OCI-LY3 (cell line): ENCODE measurements around the gene UNC13D.

ENCODE experiments used
- H2AFZ ChIP-seq: fragments of 200-600, 300-600 bp; shearing (Covaris generic); 2 replicates; pipeline ENCODE4 v1.6.0; 2014; ENCODE audit warnings: antibody characterized with exemption, low read depth, low read length
- H3K27ac ChIP-seq: fragments of 200-600, 300-600 bp; sonication (generic); 2 replicates; pipeline ENCODE4 v1.5.1; 2014; ENCODE audit warnings: mild to moderate bottlenecking, low read length, moderate library complexity, mixed read lengths
- H3K27me3 ChIP-seq: fragments of 200-600, 300-600 bp; sonication (generic); 2 replicates; pipeline ENCODE4 v1.6.1; 2014; ENCODE audit warnings: low read depth, low read length, mixed read lengths
- H3K36me3 ChIP-seq: fragments of 200-600, 300-600 bp; sonication (generic); replicated peaks from 2 replicates; pipeline ENCODE3; 2014; ENCODE audit warnings: low read depth, low read length, mixed read lengths
- H3K4me1 ChIP-seq: fragments of 300-600, 200-600 bp; sonication (generic); 2 replicates; pipeline ENCODE4 v1.6.1; 2014; ENCODE audit warnings: low read length, mixed read lengths
- H3K4me2 ChIP-seq: fragments of 200-600, 300-600 bp; sonication (generic); 2 replicates; pipeline ENCODE4 v1.6.1; 2014; ENCODE audit warnings: low read length, mixed read lengths
- H3K4me3 ChIP-seq: fragments of 300-600, 200-600 bp; sonication (generic); 2 replicates; pipeline ENCODE4 v1.5.1; 2014; ENCODE audit warnings: antibody characterized with exemption, mild to moderate bottlenecking, low read length, moderate library complexity
- H3K79me2 ChIP-seq: fragments of 300-600, 200-600 bp; shearing (Covaris generic); 2 replicates; pipeline ENCODE4 v1.6.1; 2014; ENCODE audit warnings: mild to moderate bottlenecking, low read length, mixed read lengths
- H3K9ac ChIP-seq: fragments of 300-600, 200-600 bp; shearing (Covaris generic); 2 replicates; pipeline ENCODE4 v1.6.0; 2014; ENCODE audit warnings: mild to moderate bottlenecking, low read length, moderate library complexity
- H3K9me3 ChIP-seq: fragments of 200-600, 300-600 bp; shearing (Covaris generic); 2 replicates; pipeline ENCODE4 v1.6.1; 2014; ENCODE audit warnings: low read length, mixed read lengths; ENCODE audit not compliant: insufficient read depth
- H4K20me1 ChIP-seq: fragments of 200-600, 300-600 bp; sonication (generic); 2 replicates; pipeline ENCODE4 v1.6.1; 2016; ENCODE audit warnings: low read length, mixed read lengths; ENCODE audit not compliant: insufficient read depth
- CTCF ChIP-seq: fragments of 200-600, 300-600 bp; sonication (generic); IDR thresholded peaks from 2 replicates; pipeline ENCODE4 v1.5.1; 2014; ENCODE audit warnings: antibody characterized with exemption, low read length, low read depth
- EZH2phosphoT487 ChIP-seq: fragments of 200-600 bp; shearing (Covaris generic); IDR thresholded peaks from 2 replicates; pipeline ENCODE4 v1.6.1; 2018; ENCODE audit warnings: antibody characterized with exemption, mixed run types, low read depth

The UNC13D gene

GRCh38 chr17:75824050-75824552 lies 20.1 kb downstream of the UNC13D start:
- Histone ChIP-seq H3K4me2 (no peak overlapping the region), H3K27ac (no peak overlapping the region), H2AFZ (no peak overlapping the region), H3K9ac (no peak overlapping the region), H3K36me3 (peaks cover 25% of the 10 kb centered on the region), H4K20me1 (no peaks in the 10 kb centered on the region), H3K27me3 (no peaks in the 10 kb centered on the region), H3K4me3 (no peak overlapping the region), H3K79me2 (no peaks in the 10 kb centered on the region), H3K4me1 (peaks cover 10% of the 10 kb centered on the region; the same call in 1 of the 2 replicates), H3K9me3 (no peaks in the 10 kb centered on the region)
- TF ChIP-seq CTCF (no peak), EZH2phosphoT487 (no peak)

- no peaks in the 10 kb centered on the region for H3K27me3 ChIP-seq
- peaks cover 10% of the 10 kb centered on the region; the same call in 1 of the 2 replicates for H3K4me1 ChIP-seq
- H3K9me3 ChIP-seq: no peaks in the 10 kb centered on the region
- H2AFZ ChIP-seq: no peak overlapping the region
- H3K27ac ChIP-seq: no peak overlapping the region
- no peak overlapping the region for H3K9ac ChIP-seq
- peaks cover 27% of the 10 kb centered on the region for H3K36me3 ChIP-seq
- H3K79me2 ChIP-seq: no peaks in the 10 kb centered on the region
- H4K20me1 ChIP-seq: no peaks in the 10 kb centered on the region
- TF ChIP-seq EZH2phosphoT487 (no peak), CTCF (no peak)
- no peak overlapping the region for H3K4me3 ChIP-seq
- no peak overlapping the region for H3K4me2 ChIP-seq
Measured at GRCh38 chr17:75823257-75824041, 20.8 kb downstream of the UNC13D start.

GRCh38 chr17:75822800-75823166 lies 21.4 kb downstream of the UNC13D start:
- H2AFZ ChIP-seq: no peak overlapping the region
- no peak overlapping the region for H3K9ac ChIP-seq
- H3K27me3 ChIP-seq: no peaks in the 10 kb centered on the region
- no peaks in the 10 kb centered on the region for H3K9me3 ChIP-seq
- H3K4me2 ChIP-seq: no peak overlapping the region
- H3K4me1 ChIP-seq: peaks cover 6% of the 10 kb centered on the region; the same call in 1 of the 2 replicates
- H3K4me3 ChIP-seq: no peak overlapping the region
- TF ChIP-seq CTCF: no peak
- TF ChIP-seq EZH2phosphoT487: no peak
- H3K79me2 ChIP-seq: no peaks in the 10 kb centered on the region
- no peaks in the 10 kb centered on the region for H4K20me1 ChIP-seq
- peaks cover 25% of the 10 kb centered on the region for H3K36me3 ChIP-seq
- no peak overlapping the region for H3K27ac ChIP-seq

- no peak for TF ChIP-seq CTCF
- Histone ChIP-seq H3K4me2 (no peak overlapping the region), H3K79me2 (no peaks in the 10 kb centered on the region), H3K4me1 (0 out of 2 replicates have a peak, but pooled peaks cover 3% of the 10 kb centered on the region), H3K27me3 (no peaks in the 10 kb centered on the region), H3K4me3 (no peak overlapping the region), H3K9me3 (no peaks in the 10 kb centered on the region), H3K27ac (no peak overlapping the region), H4K20me1 (no peaks in the 10 kb centered on the region), H2AFZ (no peak overlapping the region), H3K9ac (no peak overlapping the region), H3K36me3 (peaks cover 25% of the 10 kb centered on the region)
Measured at GRCh38 chr17:75822119-75822799, 21.9 kb downstream of the UNC13D start.
